ENCODE data around the gene SCGB1C2. TPM values are rescaled to one million over a fixed set of nuclear protein-coding genes. Genes with fewer than 3 reads are reported as not detected.
"Not testable (repeated sequence)": the region's sequence is repeated elsewhere in the genome, so short reads cannot be mapped to it uniquely, and the experiment has no call there.

SCGB1C2 gene
- total RNA-seq, 4 donors from 2014 or later: not detected

DNA sequence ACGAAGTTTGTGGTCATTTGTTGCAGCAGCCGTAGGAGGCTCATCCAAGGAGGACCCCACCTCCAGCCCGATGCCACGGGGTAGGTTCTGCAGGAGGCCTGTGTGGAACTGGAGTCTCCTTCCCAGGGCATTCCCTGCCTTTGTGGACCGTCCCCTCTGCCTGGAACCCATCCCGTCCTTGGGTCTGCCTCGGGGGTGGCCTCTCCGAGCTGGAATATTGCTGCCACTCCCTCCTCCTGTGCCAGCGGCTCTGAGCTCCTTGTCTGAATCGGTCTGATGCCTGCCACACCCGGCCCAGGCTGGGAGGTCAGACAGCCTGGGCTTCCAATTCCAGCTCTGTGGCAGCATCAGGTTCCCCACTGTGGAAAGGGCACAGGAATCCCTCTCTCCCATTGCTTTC lies 25.3 kb downstream of the SCGB1C2 start:
- H3K36me3 ChIP-seq: peaks cover 0 to 28% (median 0%) of the 10 kb centered on the region in 3 donors

DNA sequence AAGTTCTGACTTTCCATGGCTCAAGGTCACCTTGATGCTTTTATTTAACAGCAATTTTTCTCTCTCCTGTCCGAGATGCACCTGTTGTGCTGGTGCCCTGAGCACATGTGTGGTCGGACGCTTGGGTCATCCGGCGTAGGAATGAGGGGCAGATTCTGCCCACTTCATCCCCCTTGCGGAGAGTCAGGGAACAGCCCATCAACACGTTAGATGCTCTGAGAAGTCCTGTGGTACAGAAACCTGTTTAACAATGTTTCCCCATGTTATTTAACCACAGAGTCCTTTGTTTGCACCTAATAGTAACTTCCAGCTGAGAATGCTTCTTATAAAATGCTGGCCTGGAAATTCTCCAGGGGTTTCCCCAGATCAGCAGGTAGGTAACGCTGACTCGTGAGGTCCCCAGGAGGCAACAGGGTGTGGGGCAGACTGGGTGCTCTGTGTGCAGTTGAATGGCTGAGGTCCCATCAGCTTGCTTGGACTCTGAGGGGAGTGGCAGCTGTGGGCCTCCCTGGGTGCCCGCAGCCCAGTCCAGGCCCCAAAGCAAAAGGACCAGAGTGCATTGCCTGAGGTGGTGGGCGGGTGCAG lies 26.2 kb downstream of the SCGB1C2 start:
- DNase-seq: no peak
- Histone ChIP-seq H3K36me3 (peaks cover 0 to 28% (median 0%) of the 10 kb centered on the region in 3 donors), H3K4me1 (no peaks in the 10 kb centered on the region), H3K9me3 (no peaks in the 10 kb centered on the region), H3K4me3 (no peak overlapping the region), H3K27me3 (no peaks in the 10 kb centered on the region), H3K27ac (no peak overlapping the region)
- no peak for TF ChIP-seq POLR2A (IDR thresholded peaks at IDR 0.05)
- TF ChIP-seq, protein P1, sequence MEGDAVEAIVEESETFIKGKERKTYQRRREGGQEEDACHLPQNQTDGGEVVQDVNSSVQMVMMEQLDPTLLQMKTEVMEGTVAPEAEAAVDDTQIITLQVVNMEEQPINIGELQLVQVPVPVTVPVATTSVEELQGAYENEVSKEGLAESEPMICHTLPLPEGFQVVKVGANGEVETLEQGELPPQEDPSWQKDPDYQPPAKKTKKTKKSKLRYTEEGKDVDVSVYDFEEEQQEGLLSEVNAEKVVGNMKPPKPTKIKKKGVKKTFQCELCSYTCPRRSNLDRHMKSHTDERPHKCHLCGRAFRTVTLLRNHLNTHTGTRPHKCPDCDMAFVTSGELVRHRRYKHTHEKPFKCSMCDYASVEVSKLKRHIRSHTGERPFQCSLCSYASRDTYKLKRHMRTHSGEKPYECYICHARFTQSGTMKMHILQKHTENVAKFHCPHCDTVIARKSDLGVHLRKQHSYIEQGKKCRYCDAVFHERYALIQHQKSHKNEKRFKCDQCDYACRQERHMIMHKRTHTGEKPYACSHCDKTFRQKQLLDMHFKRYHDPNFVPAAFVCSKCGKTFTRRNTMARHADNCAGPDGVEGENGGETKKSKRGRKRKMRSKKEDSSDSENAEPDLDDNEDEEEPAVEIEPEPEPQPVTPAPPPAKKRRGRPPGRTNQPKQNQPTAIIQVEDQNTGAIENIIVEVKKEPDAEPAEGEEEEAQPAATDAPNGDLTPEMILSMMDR (IDR thresholded peaks at IDR 0.05): peak in 2 of 6 experiments; percentile 17 to 33
- intact Hi-C loops (cut with DNase I): no loop called here
- 80% methylated on average over 7 to 9 of the region's 11 CpGs for WGBS, 2 donors

More for the DNA sequence above, 25.3 kb downstream of the SCGB1C2 start:
- Histone ChIP-seq H3K27me3 (no peaks in the 10 kb centered on the region), H3K4me1 (no peaks in the 10 kb centered on the region), H3K9me3 (no peaks in the 10 kb centered on the region), H3K4me3 (no peak overlapping the region), H3K27ac (no peak overlapping the region)
- no peak for DNase-seq
- TF ChIP-seq, protein P1 (IDR thresholded peaks at IDR 0.05): no peak
- TF ChIP-seq POLR2A (IDR thresholded peaks at IDR 0.05): no peak
- WGBS, 2 donors: 100% methylated on average over 1 of the region's 11 CpGs; no CpG with 5 or more reads in 1 of the 2 donors
- intact Hi-C loops (cut with DNase I): no loop called here

DNA sequence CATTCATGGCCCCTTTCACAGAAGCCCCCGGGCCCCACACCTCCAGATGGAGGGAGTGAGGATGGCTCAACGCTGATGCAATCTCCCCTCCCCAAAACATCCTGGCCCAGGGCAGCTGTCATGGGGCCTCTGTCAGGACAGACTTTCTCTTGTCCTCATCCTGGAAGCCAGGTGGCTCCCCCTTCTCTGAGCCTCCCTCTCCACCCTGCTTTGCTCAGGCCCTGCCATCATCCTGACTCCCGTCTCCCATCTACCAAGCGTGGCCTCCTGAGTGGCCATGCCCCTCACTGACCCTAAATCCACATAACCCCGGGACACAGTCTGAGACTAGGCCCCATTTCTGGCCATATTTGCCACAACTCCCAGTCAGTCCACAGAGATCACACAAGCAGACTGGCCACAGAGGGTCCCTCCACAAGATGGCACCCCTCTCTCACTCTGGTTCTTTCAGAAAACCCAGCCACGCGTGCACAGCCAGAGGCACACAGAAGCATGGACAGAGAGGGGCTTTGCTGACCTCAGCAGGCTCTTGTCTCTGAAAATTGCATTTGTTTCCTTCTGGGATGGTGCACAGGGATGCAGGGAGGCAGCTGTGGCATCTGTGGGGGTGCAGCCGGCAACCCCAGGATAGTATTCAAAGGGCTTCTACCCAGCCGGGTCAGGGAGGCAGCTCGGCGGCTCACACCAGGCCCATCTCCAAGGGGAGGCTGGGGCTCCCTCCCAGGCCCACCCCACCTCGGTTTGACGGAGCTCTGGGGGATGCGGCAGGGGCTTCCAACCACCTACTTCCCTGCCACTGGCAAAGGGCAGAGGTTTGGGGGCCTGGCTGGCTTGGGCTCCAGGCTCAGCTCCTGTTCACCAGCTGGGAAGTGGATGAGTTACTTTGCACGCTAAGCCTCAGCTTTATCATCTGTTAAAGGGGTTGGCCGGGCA lies 27.2 kb downstream of the SCGB1C2 start:
- no peak overlapping the region for H3K4me3 ChIP-seq
- H3K9me3 ChIP-seq: no peaks in the 10 kb centered on the region
- peaks cover 0 to 24% (median 0%) of the 10 kb centered on the region in 3 donors for H3K36me3 ChIP-seq
- 73 to 79% methylated on average over 2 to 5 of the region's 16 CpGs for WGBS, 2 donors
- H3K4me1 ChIP-seq: no peaks in the 10 kb centered on the region
- no peak for DNase-seq
- intact Hi-C loops (cut with DNase I): no loop called here
- no peak for TF ChIP-seq POLR2A (IDR thresholded peaks at IDR 0.05)
- TF ChIP-seq, protein P1 (IDR thresholded peaks at IDR 0.05): peak in 5 of 6 experiments; percentile 15 to 46 (median 22)
- H3K27ac ChIP-seq: no peak overlapping the region
- no peaks in the 10 kb centered on the region for H3K27me3 ChIP-seq

DNA sequence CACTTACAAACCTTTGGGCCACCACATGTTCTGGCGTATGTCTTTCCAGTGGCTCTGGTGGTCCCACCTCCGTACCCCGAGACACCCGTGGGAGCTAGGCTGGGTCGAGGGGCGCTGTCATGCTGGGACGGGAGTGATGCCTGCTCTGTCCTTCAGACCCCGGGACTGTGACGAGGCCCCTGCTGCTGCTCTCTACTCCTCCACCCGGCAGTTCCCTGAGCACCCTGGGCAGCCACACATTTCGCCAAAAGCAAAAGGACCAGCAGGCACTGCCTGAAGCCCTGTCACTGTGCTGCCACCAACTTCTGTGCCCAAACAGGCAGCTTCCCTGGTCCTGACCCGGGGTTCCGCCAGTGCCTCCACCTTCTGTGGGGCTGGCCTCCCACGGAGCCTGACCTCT lies 28.6 kb downstream of the SCGB1C2 start:
- Histone ChIP-seq H3K36me3 (peaks cover 0 to 11% (median 0%) of the 10 kb centered on the region in 3 donors), H3K4me1 (no peaks in the 10 kb centered on the region), H3K4me3 (no peak overlapping the region), H3K9me3 (no peaks in the 10 kb centered on the region), H3K27ac (no peak overlapping the region), H3K27me3 (no peaks in the 10 kb centered on the region)
- DNase-seq: no peak
- intact Hi-C loops (cut with DNase I): no loop called here
- 93 to 100% methylated on average over 3 of the region's 14 CpGs for WGBS, 2 donors
- TF ChIP-seq POLR2A (IDR thresholded peaks at IDR 0.05): no peak
- TF ChIP-seq, protein P1 (IDR thresholded peaks at IDR 0.05): no peak

DNA sequence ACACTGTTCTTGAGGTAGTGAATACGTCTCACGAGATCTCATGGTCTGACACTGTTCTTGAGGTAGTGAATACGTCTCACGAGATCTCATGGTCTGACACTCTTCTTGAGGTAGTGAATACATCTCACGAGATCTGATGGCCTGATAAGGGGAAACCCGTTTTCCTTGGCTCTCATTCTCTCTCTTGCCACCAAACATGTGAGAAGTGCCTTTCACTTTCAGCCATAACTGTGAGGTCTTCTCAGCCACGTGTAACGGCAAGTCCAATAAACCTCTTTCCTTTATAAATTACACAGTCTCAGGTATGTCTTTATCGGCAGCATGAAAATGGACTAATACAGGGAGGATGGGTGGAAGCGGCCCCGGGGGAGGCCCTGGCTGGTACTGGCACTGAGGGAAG lies 31.2 kb downstream of the SCGB1C2 start:
- WGBS, 2 donors: 78 to 82% methylated on average over 6 to 9 of the region's 11 CpGs
- DNase-seq; H3K9me3 ChIP-seq; H3K4me1 ChIP-seq; H3K27ac ChIP-seq; intact Hi-C loops (cut with DNase I); H3K27me3 ChIP-seq; H3K36me3 ChIP-seq; H3K4me3 ChIP-seq: not testable (repeated sequence)
